H9 (cell line): ENCODE results near the gene KLHL2. TPM values are rescaled to one million over a fixed set of nuclear protein-coding genes. Genes with fewer than 3 reads are reported as not detected.

Experiments used
- DNase-seq: peaks from one replicate; pipeline ENCODE4 v3.0.0-alpha.2; 2017
- H2AFZ ChIP-seq: one replicate; pipeline ENCODE4 v1.6.1; 2013; ENCODE audit warnings: mild to moderate bottlenecking, low read length, control low read depth, moderate library complexity
- H2AK5ac ChIP-seq: 2 replicates; pipeline ENCODE4 v1.6.1; 2013; ENCODE audit warnings: low read length, control low read depth, mixed read lengths; ENCODE audit not compliant: insufficient read length
- H2BK120ac ChIP-seq: one replicate; pipeline ENCODE4 v1.6.1; 2013; ENCODE audit warnings: low read depth, mild to moderate bottlenecking, low read length, control low read depth, inconsistent platforms; ENCODE audit not compliant: poor library complexity, severe bottlenecking
- H2BK12ac ChIP-seq: 2 replicates; pipeline ENCODE4 v1.6.1; 2013; ENCODE audit warnings: low read length, control low read depth, mixed read lengths, low read depth; ENCODE audit not compliant: insufficient read length
- H2BK15ac ChIP-seq: 2 replicates; pipeline ENCODE4 v1.6.1; 2013; ENCODE audit warnings: low read depth, low read length, control low read depth
- H2BK20ac ChIP-seq: one replicate; pipeline ENCODE4 v1.6.1; 2013; ENCODE audit warnings: low read depth, mild to moderate bottlenecking, low read length, control low read depth, inconsistent platforms; ENCODE audit not compliant: poor library complexity, severe bottlenecking
- H2BK5ac ChIP-seq: 2 replicates; pipeline ENCODE4 v1.6.1; 2013; ENCODE audit warnings: low read length, control low read depth, mixed read lengths; ENCODE audit not compliant: insufficient read length
- H3K14ac ChIP-seq: 2 replicates; pipeline ENCODE4 v1.6.1; 2013; ENCODE audit warnings: low read length, control low read depth; ENCODE audit not compliant: insufficient read depth
- H3K18ac ChIP-seq: 2 replicates; pipeline ENCODE4 v1.6.1; 2013; ENCODE audit warnings: low read depth, mild to moderate bottlenecking, mixed read lengths, low read length, control low read depth; ENCODE audit not compliant: insufficient read length
- H3K23ac ChIP-seq: 2 replicates; pipeline ENCODE4 v1.6.1; 2013; ENCODE audit warnings: low read length, control low read depth, mixed read lengths, low read depth; ENCODE audit not compliant: insufficient read length
- H3K23me2 ChIP-seq: 2 replicates; pipeline ENCODE4 v1.6.1; 2013; ENCODE audit warnings: low read depth, mild to moderate bottlenecking, mixed read lengths, low read length, control low read depth; ENCODE audit not compliant: insufficient read length, poor library complexity, severe bottlenecking
- H3K27ac ChIP-seq: 2 replicates; pipeline ENCODE4 v1.5.1; 2013; ENCODE audit warnings: low read length, control low read depth, mixed read lengths, low read depth; ENCODE audit not compliant: insufficient read length
- H3K27me3 ChIP-seq: 2 replicates; pipeline ENCODE4 v1.6.1; 2013; ENCODE audit warnings: low read length, control low read depth, inconsistent platforms; ENCODE audit not compliant: insufficient read depth
- H3K4ac ChIP-seq: 2 replicates; pipeline ENCODE4 v1.6.1; 2013; ENCODE audit warnings: low read depth, mild to moderate bottlenecking, control low read depth, inconsistent platforms, low read length, moderate library complexity
- H3K4me1 ChIP-seq: 2 replicates; pipeline ENCODE4 v1.6.1; 2013; ENCODE audit warnings: low read length, control low read depth, inconsistent platforms; ENCODE audit not compliant: insufficient read depth
- H3K4me2 ChIP-seq: 2 replicates; pipeline ENCODE4 v1.6.1; 2013; ENCODE audit warnings: low read length, control low read depth, mixed read lengths; ENCODE audit not compliant: insufficient read length, insufficient read depth
- H3K56ac ChIP-seq: 2 replicates; pipeline ENCODE4 v1.6.1; 2013; ENCODE audit warnings: low read depth, mild to moderate bottlenecking, mixed read lengths, low read length, control low read depth; ENCODE audit not compliant: insufficient read length
- H3K79me1 ChIP-seq: 2 replicates; pipeline ENCODE4 v1.6.1; 2013; ENCODE audit warnings: low read depth, mild to moderate bottlenecking, moderate library complexity, low read length, control low read depth, inconsistent platforms; ENCODE audit not compliant: insufficient read depth, poor library complexity, severe bottlenecking
- H3K79me2 ChIP-seq: 2 replicates; pipeline ENCODE4 v1.6.1; 2013; ENCODE audit warnings: low read length, control low read depth, inconsistent platforms; ENCODE audit not compliant: insufficient read depth
- H3K9ac ChIP-seq: 2 replicates; pipeline ENCODE4 v1.6.1; 2013; ENCODE audit warnings: low read length, control low read depth, mixed read lengths; ENCODE audit not compliant: insufficient read length; ENCODE audit errors: extremely low read depth
- H3K9me3 ChIP-seq: one replicate; pipeline ENCODE4 v1.6.1; 2013; ENCODE audit warnings: low read depth, low read length, inconsistent platforms; ENCODE audit not compliant: control insufficient read depth
- H3T11ph ChIP-seq: one replicate; pipeline ENCODE4 v1.6.1; 2013; ENCODE audit warnings: mild to moderate bottlenecking, low read length, control low read depth, inconsistent platforms
- H4K20me1 ChIP-seq: one replicate; pipeline ENCODE4 v1.6.1; 2013; ENCODE audit not compliant: control insufficient read depth, insufficient read length, insufficient read depth
- H4K5ac ChIP-seq: 2 replicates; pipeline ENCODE4 v1.6.1; 2013; ENCODE audit warnings: low read depth, mild to moderate bottlenecking, mixed read lengths, low read length, control low read depth; ENCODE audit not compliant: insufficient read length
- H4K8ac ChIP-seq: replicated peaks from 2 replicates; pipeline ENCODE4 v1.6.1; 2013; ENCODE audit warnings: low read length, control low read depth, mixed read lengths, low read depth; ENCODE audit not compliant: insufficient read length
- H4K91ac ChIP-seq: 2 replicates; pipeline ENCODE4 v1.6.1; 2013; ENCODE audit warnings: low read depth, mild to moderate bottlenecking, moderate library complexity, mixed read lengths, low read length, control low read depth; ENCODE audit not compliant: insufficient read length
- H3K27ac Mint-ChIP-seq, 3 experiments: 2 replicates in 2 of 3; 3 replicates in 1 of 3; pipeline ENCODE4 v1.8.0; 2020 to 2021; ENCODE audit warnings: mixed read lengths in 3 of 3, mild to moderate bottlenecking in 1 of 3, moderate library complexity in 1 of 3
- H3K27me3 Mint-ChIP-seq: 2 replicates; pipeline ENCODE4 v1.8.0; 2021; ENCODE audit warnings: low read depth, mild to moderate bottlenecking, moderate library complexity, mixed read lengths
- H3K36me3 Mint-ChIP-seq, 3 experiments: 2 replicates in 2 of 3; 3 replicates in 1 of 3; pipeline ENCODE4 v1.8.0; 2020 to 2021; ENCODE audit warnings: low read depth in 3 of 3, mixed read lengths in 3 of 3; ENCODE audit not compliant: insufficient read depth in 1 of 3
- H3K4me1 Mint-ChIP-seq, 2 experiments: 2 replicates each; pipeline ENCODE4 v1.8.0; 2020; ENCODE audit warnings: mixed read lengths in 2 of 2
- H3K4me3 Mint-ChIP-seq, 2 experiments: 2 replicates in 1 of 2; 3 replicates in 1 of 2; pipeline ENCODE4 v1.8.0; 2020 to 2021; ENCODE audit warnings: mild to moderate bottlenecking in 2 of 2, mixed read lengths in 2 of 2, moderate library complexity in 1 of 2
- H3K9me3 Mint-ChIP-seq, 2 experiments: 2 replicates in 1 of 2; 3 replicates in 1 of 2; pipeline ENCODE4 v1.8.0; 2020; ENCODE audit warnings: mild to moderate bottlenecking in 2 of 2, mixed read lengths in 2 of 2, moderate library complexity in 1 of 2
- WGBS: extraction: QIAGEN DNeasy Blood & Tissue Kit; methylation state at CpG from one replicate; pipeline ENCODE4 v1.1.7; 2013; ENCODE audit warnings: missing lambda C conversion rate, low lambda C conversion rate, mixed read lengths; ENCODE audit not compliant: insufficient read length; ENCODE audit errors: extremely low coverage; 5-methylcytosine and 5-hydroxymethylcytosine counted together
- total RNA-seq: library from RNA; stranded (reverse); gene quantifications from 2 replicates; pipeline ENCODE4 v1.2.1, GENCODE V29; 2021
- TF ChIP-seq, protein P1 (sequence below): fragments of 200-600 bp; sonication (generic); conservative IDR thresholded peaks from 3 replicates; pipeline ENCODE4 v1.8.0; 2021; ENCODE audit warnings: antibody characterized with exemption, mild to moderate bottlenecking

KLHL2 gene
- total RNA-seq, 1 experiment from 2014 or later = 14.3 TPM

- WGBS = no CpG with 5 or more reads among the region's 5 CpGs
- H2BK15ac ChIP-seq = no peak overlapping the region
- no peaks in the 10 kb centered on the region for H3K23me2 ChIP-seq
- no peak for DNase-seq
- no peaks in the 10 kb centered on the region for H4K20me1 ChIP-seq
- H4K91ac ChIP-seq = no peak overlapping the region
- H2BK120ac ChIP-seq = no peak overlapping the region
- Mint-ChIP-seq H3K27me3 (no peaks in the 10 kb centered on the region), H3K27ac (0 out of 7 replicates have a peak overlapping the region, but pooled peaks of 1 of the 3 experiments have one; percentile 35), H3K4me3 (no peak overlapping the region), H3K36me3 (peaks cover 2 to 11% (median 4%) of the 10 kb centered on the region in 3 experiments; a peak in 4 of 7 replicates), H3K9me3 (no peaks in the 10 kb centered on the region), H3K4me1 (peaks cover 10% of the 10 kb centered on the region in 2 experiments)
- no peaks in the 10 kb centered on the region for H3K79me2 ChIP-seq
- H3K14ac ChIP-seq = no peak overlapping the region
- H4K5ac ChIP-seq = no peak overlapping the region
- H2BK20ac ChIP-seq = no peak overlapping the region
- H3K79me1 ChIP-seq = no peaks in the 10 kb centered on the region
- no peak overlapping the region for H3K9ac ChIP-seq
- H3K27ac ChIP-seq = no peak overlapping the region
- H2BK5ac ChIP-seq = no peak overlapping the region
- no peak overlapping the region for H3K4me2 ChIP-seq
- H3K18ac ChIP-seq = no peak overlapping the region
- no peaks in the 10 kb centered on the region; the same call in 1 of the 2 replicates for H3K4me1 ChIP-seq
- no peak overlapping the region for H3T11ph ChIP-seq
- no peak overlapping the region for H3K4ac ChIP-seq
- H3K56ac ChIP-seq = no peak overlapping the region
- no peak overlapping the region for H4K8ac ChIP-seq
- H2AK5ac ChIP-seq = no peak overlapping the region
- no peaks in the 10 kb centered on the region for H3K9me3 ChIP-seq
- no peaks in the 10 kb centered on the region for H3K27me3 ChIP-seq
- H3K23ac ChIP-seq = no peak overlapping the region
- H2AFZ ChIP-seq = no peak overlapping the region
- TF ChIP-seq, protein P1, sequence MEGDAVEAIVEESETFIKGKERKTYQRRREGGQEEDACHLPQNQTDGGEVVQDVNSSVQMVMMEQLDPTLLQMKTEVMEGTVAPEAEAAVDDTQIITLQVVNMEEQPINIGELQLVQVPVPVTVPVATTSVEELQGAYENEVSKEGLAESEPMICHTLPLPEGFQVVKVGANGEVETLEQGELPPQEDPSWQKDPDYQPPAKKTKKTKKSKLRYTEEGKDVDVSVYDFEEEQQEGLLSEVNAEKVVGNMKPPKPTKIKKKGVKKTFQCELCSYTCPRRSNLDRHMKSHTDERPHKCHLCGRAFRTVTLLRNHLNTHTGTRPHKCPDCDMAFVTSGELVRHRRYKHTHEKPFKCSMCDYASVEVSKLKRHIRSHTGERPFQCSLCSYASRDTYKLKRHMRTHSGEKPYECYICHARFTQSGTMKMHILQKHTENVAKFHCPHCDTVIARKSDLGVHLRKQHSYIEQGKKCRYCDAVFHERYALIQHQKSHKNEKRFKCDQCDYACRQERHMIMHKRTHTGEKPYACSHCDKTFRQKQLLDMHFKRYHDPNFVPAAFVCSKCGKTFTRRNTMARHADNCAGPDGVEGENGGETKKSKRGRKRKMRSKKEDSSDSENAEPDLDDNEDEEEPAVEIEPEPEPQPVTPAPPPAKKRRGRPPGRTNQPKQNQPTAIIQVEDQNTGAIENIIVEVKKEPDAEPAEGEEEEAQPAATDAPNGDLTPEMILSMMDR = no peak
- no peak overlapping the region for H2BK12ac ChIP-seq
Observed at GRCh38 chr4:165294907-165295306, 87.5 kb downstream of the KLHL2 start.
